Measurements from ENCODE around the gene PNP. TPM values are rescaled to one million over a fixed set of nuclear protein-coding genes. Genes with fewer than 3 reads are reported as not detected.
A peak's percentile ranks its signal among the peaks of the same experiment; 100 is the strongest.

The PNP gene
- total and polyA plus RNA-seq, 2 donors (not counting 1 experiment from before 2014, with no cell fraction given): 42.0 to 119 TPM

- Histone ChIP-seq H3K4me1 (ENCODE audit: control insufficient read depth in 2 of 2, insufficient read depth in 2 of 2, low read length in 2 of 2) (peaks cover 45 to 66% of the 10 kb centered on the region in 2 donors), H3K9me3 (ENCODE audit: control extremely low read depth in 1 of 3, control insufficient read depth in 2 of 3, insufficient read depth in 1 of 3, low read length in 2 of 3) (peaks cover 0 to 17% (median 3%) of the 10 kb centered on the region in 3 donors), H4K20me1 (ENCODE audit: control insufficient read depth, insufficient read depth, low read length, poor library complexity, severe bottlenecking) (no peaks in the 10 kb centered on the region), H3K4me3 (ENCODE audit: control extremely low read depth in 1 of 5, extremely low read depth in 1 of 5, insufficient read depth in 1 of 5, low read depth in 2 of 5, low read length in 4 of 5) (peak overlapping the region in 1 of 5 experiments; percentile 9), H3K4me2 (replicated peaks; ENCODE audit: low read depth, low read length, poor library complexity, severe bottlenecking) (peak overlapping the region; percentile 36), H2AFZ (ENCODE audit: insufficient read depth, low read depth, low read length, poor library complexity, severe bottlenecking) (no peak overlapping the region), H3K27ac (ENCODE audit: low read length in 2 of 2) (no peak overlapping the region), H3K27me3 (replicated peaks in 1 of 4; ENCODE audit: control extremely low read depth in 1 of 4, control insufficient read depth in 3 of 4, insufficient read depth in 4 of 4, low read length in 3 of 4) (no peaks in the 10 kb centered on the region), H3K79me2 (ENCODE audit: control insufficient read depth, insufficient read depth, low read length) (no peaks in the 10 kb centered on the region), H3K9ac (ENCODE audit: low read length) (no peak overlapping the region), H3K36me3 (replicated peaks in 1 of 2; ENCODE audit: control extremely low read depth in 1 of 2, control insufficient read depth in 1 of 2, extremely low read depth in 1 of 2, insufficient read depth in 2 of 2, low read length in 1 of 2) (peaks cover 0 to 6% of the 10 kb centered on the region in 2 experiments)
- WGBS (ENCODE audit: insufficient coverage): 92% methylated on average over 4 of the region's 7 CpGs
- Mint-ChIP-seq H3K4me1 (peaks cover 53% of the 10 kb centered on the region), H3K9me3 (ENCODE audit: insufficient read depth) (peaks cover 2% of the 10 kb centered on the region), H3K27me3 (no peaks in the 10 kb centered on the region), H3K4me3 (peak overlapping the region; percentile 52), H3K27ac (peak overlapping the region; percentile 22)
- TF ChIP-seq EZH2 (IDR thresholded peaks at IDR 0.05; ENCODE audit: borderline replicate concordance, insufficient read depth, low read depth, low read length, poor library complexity, severe bottlenecking) (no peak), CTCF (IDR thresholded peaks at IDR 0.05) (no peak)
- ChIA-PET CTCF (no interaction called here), POLR2A (no interaction called here)
- intact Hi-C loops (cut with micrococcal nuclease): loop anchor here (2.0 kb wide), 1 partner anchor 16 kb away; the partner anchor contains the start of genes APEX1 and OSGEP
- ATAC-seq (ENCODE audit: low read depth) (peak; percentile 38), DNase-seq (peak; percentile 51)
Measured at GRCh38 chr14:20438664-20439063, 30.5 kb upstream of the PNP start.

DNA sequence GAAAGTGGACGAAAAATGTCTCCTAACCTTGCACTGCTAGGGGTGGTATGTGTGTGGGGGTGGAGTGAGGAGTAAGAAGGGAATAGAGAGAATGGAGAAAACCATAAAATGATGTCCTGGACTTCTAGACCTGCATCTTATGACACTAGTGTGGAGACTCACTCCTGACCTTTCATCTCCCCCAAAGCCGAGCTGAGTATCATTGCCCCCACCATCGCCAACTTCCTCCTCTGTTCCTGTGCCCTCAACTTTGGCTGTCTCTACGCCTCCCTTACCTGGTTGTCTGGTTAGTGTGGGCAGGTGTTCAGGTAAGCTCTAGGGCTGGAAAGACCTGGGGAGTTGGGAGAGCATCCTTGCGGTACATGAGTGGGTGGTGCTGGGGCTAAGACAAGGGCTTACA lies 28.7 kb upstream of the PNP start:
- Histone ChIP-seq H3K36me3 (replicated peaks in 1 of 2; ENCODE audit: control extremely low read depth in 1 of 2, control insufficient read depth in 1 of 2, extremely low read depth in 1 of 2, insufficient read depth in 2 of 2, low read length in 1 of 2) (peaks cover 0 to 11% of the 10 kb centered on the region in 2 experiments), H3K79me2 (ENCODE audit: control insufficient read depth, insufficient read depth, low read length) (no peaks in the 10 kb centered on the region), H3K4me1 (ENCODE audit: control insufficient read depth in 2 of 2, insufficient read depth in 2 of 2, low read length in 2 of 2) (peaks cover 45 to 61% of the 10 kb centered on the region in 2 donors), H2AFZ (ENCODE audit: insufficient read depth, low read depth, low read length, poor library complexity, severe bottlenecking) (peak overlapping the region; percentile 69), H3K27me3 (replicated peaks in 1 of 4; ENCODE audit: control extremely low read depth in 1 of 4, control insufficient read depth in 3 of 4, insufficient read depth in 4 of 4, low read length in 3 of 4) (no peaks in the 10 kb centered on the region), H3K27ac (ENCODE audit: low read length in 2 of 2) (peak overlapping the region; percentile 46 to 56), H3K4me2 (replicated peaks; ENCODE audit: low read depth, low read length, poor library complexity, severe bottlenecking) (peak overlapping the region; percentile 48), H3K4me3 (ENCODE audit: control extremely low read depth in 1 of 5, extremely low read depth in 1 of 5, insufficient read depth in 1 of 5, low read depth in 2 of 5, low read length in 4 of 5) (no peak overlapping the region), H3K9ac (ENCODE audit: low read length) (no peak overlapping the region), H4K20me1 (ENCODE audit: control insufficient read depth, insufficient read depth, low read length, poor library complexity, severe bottlenecking) (no peaks in the 10 kb centered on the region), H3K9me3 (ENCODE audit: control extremely low read depth in 1 of 3, control insufficient read depth in 2 of 3, insufficient read depth in 1 of 3, low read length in 2 of 3) (peaks cover 0 to 17% (median 3%) of the 10 kb centered on the region in 3 donors)
- Mint-ChIP-seq H3K4me1 (peaks cover 53% of the 10 kb centered on the region), H3K4me3 (peak overlapping the region; percentile 60), H3K9me3 (ENCODE audit: insufficient read depth) (peaks cover 2% of the 10 kb centered on the region), H3K27ac (peak overlapping the region; percentile 88), H3K27me3 (no peaks in the 10 kb centered on the region)
- no peak for TF ChIP-seq EZH2 (IDR thresholded peaks at IDR 0.05; ENCODE audit: borderline replicate concordance, insufficient read depth, low read depth, low read length, poor library complexity, severe bottlenecking)
- TF ChIP-seq CTCF (IDR thresholded peaks at IDR 0.05): no peak
- ATAC-seq (ENCODE audit: low read depth) (no peak), DNase-seq (no peak)
- intact Hi-C loops (cut with micrococcal nuclease): no loop called here
- POLR2A ChIA-PET: no interaction called here
- CTCF ChIA-PET: interaction anchor here (1.7 kb wide), 1 partner anchor 25 kb away, joined by 11 read pairs; no protein-coding TSS in a partner anchor
- 88% methylated on average over 1 of the region's 5 CpGs for WGBS (ENCODE audit: insufficient coverage)

Data from B cell (primary cell).